ENCODE measurements around the gene RIC1. TPM values are rescaled to one million over a fixed set of nuclear protein-coding genes. Genes with fewer than 3 reads are reported as not detected.
"Not testable (repeated sequence)": the region's sequence is repeated elsewhere in the genome, so short reads cannot be mapped to it uniquely, and the experiment has no call there.

RIC1 gene
- total and polyA plus RNA-seq, 12 donors: 3.6 to 33.1 (median 17.9) TPM

DNA sequence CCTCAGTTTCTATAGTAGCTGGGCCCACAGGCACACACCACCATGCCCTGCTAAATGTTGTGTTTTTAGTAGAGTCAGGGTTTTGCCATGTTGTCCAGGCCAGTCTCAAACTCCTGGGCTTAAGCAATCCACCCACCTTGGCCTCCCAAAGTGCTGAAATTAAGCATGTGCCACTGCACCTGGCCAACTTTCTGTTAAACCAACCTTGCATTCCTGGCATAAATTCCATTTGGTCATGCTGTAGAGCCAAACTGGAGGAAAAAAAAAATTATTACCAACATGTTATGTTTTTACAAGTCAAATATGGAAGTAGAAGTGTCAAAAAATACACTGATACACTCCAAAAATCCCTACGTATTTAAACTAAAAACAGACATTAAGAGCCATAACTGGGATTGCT lies 149.9 kb downstream of the RIC1 start:
- TF ChIP-seq, protein P1, sequence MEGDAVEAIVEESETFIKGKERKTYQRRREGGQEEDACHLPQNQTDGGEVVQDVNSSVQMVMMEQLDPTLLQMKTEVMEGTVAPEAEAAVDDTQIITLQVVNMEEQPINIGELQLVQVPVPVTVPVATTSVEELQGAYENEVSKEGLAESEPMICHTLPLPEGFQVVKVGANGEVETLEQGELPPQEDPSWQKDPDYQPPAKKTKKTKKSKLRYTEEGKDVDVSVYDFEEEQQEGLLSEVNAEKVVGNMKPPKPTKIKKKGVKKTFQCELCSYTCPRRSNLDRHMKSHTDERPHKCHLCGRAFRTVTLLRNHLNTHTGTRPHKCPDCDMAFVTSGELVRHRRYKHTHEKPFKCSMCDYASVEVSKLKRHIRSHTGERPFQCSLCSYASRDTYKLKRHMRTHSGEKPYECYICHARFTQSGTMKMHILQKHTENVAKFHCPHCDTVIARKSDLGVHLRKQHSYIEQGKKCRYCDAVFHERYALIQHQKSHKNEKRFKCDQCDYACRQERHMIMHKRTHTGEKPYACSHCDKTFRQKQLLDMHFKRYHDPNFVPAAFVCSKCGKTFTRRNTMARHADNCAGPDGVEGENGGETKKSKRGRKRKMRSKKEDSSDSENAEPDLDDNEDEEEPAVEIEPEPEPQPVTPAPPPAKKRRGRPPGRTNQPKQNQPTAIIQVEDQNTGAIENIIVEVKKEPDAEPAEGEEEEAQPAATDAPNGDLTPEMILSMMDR (IDR thresholded peaks at IDR 0.05): no peak
- TF ChIP-seq POLR2A (IDR thresholded peaks at IDR 0.05): no peak
- DNase-seq: no peak
- H3K9me3 ChIP-seq (replicated peaks in 1 of 3): no peaks in the 10 kb centered on the region
- intact Hi-C loops (cut with DNase I): no loop called here
- H3K4me1 ChIP-seq (replicated peaks in 1 of 2): peaks cover 0 to 2% of the 10 kb centered on the region in 2 donors
- H3K36me3 ChIP-seq (replicated peaks in 1 of 2): peaks cover 0 to 34% of the 10 kb centered on the region in 2 donors
- WGBS, 4 donors: 88 to 98% (median 91%) methylated on average over 1 of the region's 1 CpG
- no peaks in the 10 kb centered on the region for H3K27me3 ChIP-seq
- no peak overlapping the region for H3K27ac ChIP-seq
- no peak overlapping the region for H3K4me3 ChIP-seq

- H3K27me3 ChIP-seq; H3K9me3 ChIP-seq (replicated peaks in 1 of 3); intact Hi-C loops (cut with DNase I); H3K4me3 ChIP-seq; DNase-seq; H3K27ac ChIP-seq: not testable (repeated sequence)
- 89 to 95% (median 95%) methylated on average over 3 to 4 of the region's 4 CpGs for WGBS, 4 donors
- peaks cover 0 to 12% of the 10 kb centered on the region in 2 donors for H3K4me1 ChIP-seq (replicated peaks in 1 of 2)
- peaks cover 0 to 30% of the 10 kb centered on the region in 2 donors for H3K36me3 ChIP-seq (replicated peaks in 1 of 2)
Observed at GRCh38 chr9:5779705-5780218, 150.9 kb downstream of the RIC1 start.

DNA sequence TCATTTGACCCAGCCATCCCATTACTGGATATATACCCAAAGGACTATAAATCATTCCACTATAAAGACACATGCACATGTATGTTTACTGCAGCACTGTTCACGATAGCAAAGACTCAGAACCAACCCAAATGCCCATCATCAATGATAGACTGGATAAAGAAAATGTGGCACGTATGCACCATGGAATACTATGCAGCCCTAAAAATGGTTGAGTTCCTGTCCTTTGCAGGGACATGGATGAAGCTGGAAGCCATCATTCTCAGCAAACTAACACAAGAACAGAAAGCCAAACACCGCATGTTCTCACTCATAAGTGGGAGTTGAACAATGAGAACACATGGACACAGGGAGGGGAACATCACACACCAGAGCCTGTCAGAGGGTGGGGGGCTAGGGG lies 154.5 kb downstream of the RIC1 start:
- 93 to 100% (median 99%) methylated on average over 3 of the region's 3 CpGs for WGBS, 4 donors
- H3K9me3 ChIP-seq (replicated peaks in 1 of 3); H3K27me3 ChIP-seq; H3K4me3 ChIP-seq; DNase-seq; intact Hi-C loops (cut with DNase I): not testable (repeated sequence)
- Histone ChIP-seq H3K27ac (peak overlapping the region in 2 of 5 donors; percentile 38 to 65), H3K4me1 (replicated peaks in 1 of 2) (peaks cover 4 to 26% of the 10 kb centered on the region in 2 donors), H3K36me3 (replicated peaks in 1 of 2) (peaks cover 0 to 24% of the 10 kb centered on the region in 2 donors)

DNA sequence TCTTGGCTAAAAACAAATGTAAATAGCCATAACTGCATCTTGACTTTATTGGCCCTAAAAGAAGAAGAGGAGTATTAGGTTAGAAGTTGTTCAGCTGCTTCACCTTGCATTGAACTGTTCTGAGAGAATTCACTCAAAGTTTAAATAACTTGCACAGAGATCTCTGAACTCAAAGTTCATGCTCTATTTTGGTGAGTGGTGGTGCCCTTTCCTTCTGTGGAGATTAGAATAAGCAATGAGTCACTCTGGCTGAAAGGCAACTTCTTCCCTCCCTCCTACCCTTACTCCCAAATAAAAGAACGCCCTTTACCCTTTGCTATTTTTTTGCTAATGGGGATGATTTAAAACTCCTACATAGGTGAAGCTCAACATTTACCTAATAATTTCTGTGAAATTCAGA lies 155.1 kb downstream of the RIC1 start:
- no peak for TF ChIP-seq POLR2A (IDR thresholded peaks at IDR 0.05)
- TF ChIP-seq, protein P1 (IDR thresholded peaks at IDR 0.05): no peak
- no peaks in the 10 kb centered on the region for H3K9me3 ChIP-seq (replicated peaks in 1 of 3)
- H3K4me1 ChIP-seq (replicated peaks in 1 of 2): peaks cover 4 to 26% of the 10 kb centered on the region in 2 donors
- no peaks in the 10 kb centered on the region for H3K27me3 ChIP-seq
- peak overlapping the region in 3 of 5 donors; percentile 38 to 67 (median 65) for H3K27ac ChIP-seq
- no peak overlapping the region for H3K4me3 ChIP-seq
- 29 to 61% (median 52%) methylated on average over 1 of the region's 1 CpG for WGBS, 4 donors
- peak in 1 of 7 donors; percentile 26 for DNase-seq
- H3K36me3 ChIP-seq (replicated peaks in 1 of 2): peaks cover 0 to 18% of the 10 kb centered on the region in 2 donors
- intact Hi-C loops (cut with DNase I): no loop called here

DNA sequence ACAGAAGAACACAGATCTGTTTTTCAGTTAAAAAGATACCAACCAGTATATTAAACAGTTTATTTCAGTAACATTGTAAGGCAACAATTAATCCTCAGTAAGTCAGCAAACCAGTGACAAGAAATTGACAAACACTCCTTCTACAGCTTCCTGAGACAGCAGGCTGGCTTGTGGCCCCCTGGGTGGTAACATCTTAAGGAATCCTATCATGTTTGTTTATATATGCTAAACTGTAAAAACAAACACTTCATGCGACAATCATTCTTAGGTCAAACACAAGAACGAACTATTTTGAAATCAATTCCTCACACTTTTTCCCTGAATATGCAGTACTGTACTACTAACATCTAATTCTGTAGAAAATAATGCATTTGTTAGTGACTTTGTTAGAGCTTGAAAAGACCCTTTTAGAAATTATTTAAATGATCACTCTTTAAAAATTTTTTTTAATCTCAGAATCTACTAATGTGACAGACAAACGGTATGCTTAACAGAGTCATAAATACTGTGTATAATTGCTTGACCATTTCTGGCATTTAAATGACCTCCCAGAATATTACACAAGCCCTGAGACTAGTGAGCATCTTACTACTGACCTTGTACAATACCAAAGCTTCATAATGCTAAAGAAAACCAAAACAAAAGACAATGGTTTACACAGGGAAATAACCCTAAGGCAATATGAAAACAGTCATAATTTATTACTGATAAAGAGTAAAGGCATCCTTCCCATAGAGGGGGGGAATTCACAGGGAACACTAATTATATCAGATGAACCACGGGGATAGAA lies 155.8 kb downstream of the RIC1 start:
- Histone ChIP-seq H3K27me3 (no peaks in the 10 kb centered on the region), H3K9me3 (replicated peaks in 1 of 3) (no peaks in the 10 kb centered on the region), H3K4me3 (no peak overlapping the region), H3K27ac (peak overlapping the region in 3 of 5 donors; percentile 38 to 67 (median 65)), H3K36me3 (replicated peaks in 1 of 2) (peaks cover 0 to 11% of the 10 kb centered on the region in 2 donors), H3K4me1 (replicated peaks in 1 of 2) (peaks cover 4 to 26% of the 10 kb centered on the region in 2 donors)
- TF ChIP-seq, protein P1 (IDR thresholded peaks at IDR 0.05): no peak
- TF ChIP-seq POLR2A (IDR thresholded peaks at IDR 0.05): no peak
- intact Hi-C loops (cut with DNase I): no loop called here
- WGBS, 4 donors: 23 to 54% (median 36%) methylated on average over 4 of the region's 4 CpGs
- DNase-seq: no peak

Measured in adrenal gland (tissue), 12 donors.